DND-41 (cell line): Measurements from ENCODE around the gene SLCO4A1.

Experiments used
- CTCF ChIP-seq: IDR thresholded peaks from 2 replicates; pipeline ENCODE4 v1.5.1; 2012; ENCODE audit warnings: borderline replicate concordance, low read length, moderate library complexity, mild to moderate bottlenecking; ENCODE audit not compliant: poor library complexity, severe bottlenecking; ENCODE audit errors: extremely low read depth
- EZH2 ChIP-seq: IDR thresholded peaks from 3 replicates; pipeline ENCODE4 v1.6.1; 2012; ENCODE audit warnings: borderline replicate concordance, low read depth, mild to moderate bottlenecking, moderate library complexity, low read length, inconsistent platforms; ENCODE audit not compliant: severe bottlenecking

DNA sequence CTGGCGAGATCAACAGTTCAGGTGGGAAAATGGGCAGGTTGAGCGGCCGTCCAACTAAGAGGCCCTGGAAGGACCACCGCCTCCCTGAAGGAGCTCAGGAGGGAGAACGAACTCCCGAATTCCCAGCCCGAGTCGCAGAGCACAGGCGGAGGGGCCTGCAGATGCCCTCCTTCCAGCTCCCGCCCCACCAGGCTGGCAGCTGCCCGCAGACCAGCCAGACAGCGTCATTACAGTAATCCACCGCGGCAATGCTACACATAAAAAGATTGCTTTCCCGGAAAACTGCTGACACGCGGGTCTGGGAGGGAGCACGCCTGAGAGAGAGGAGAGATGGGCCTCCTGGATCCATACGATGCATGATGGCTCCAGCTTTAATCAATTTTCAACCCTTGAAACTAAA lies 30.5 kb upstream of the SLCO4A1 start:
- TF ChIP-seq CTCF, result no peak
- no peak for TF ChIP-seq EZH2
